H4 (cell line): ENCODE results near the gene CELSR2. TPM values are rescaled to one million over a fixed set of nuclear protein-coding genes. Genes with fewer than 3 reads are reported as not detected.

Experiments
- DNase-seq: peaks from one replicate; pipeline ENCODE4 v3.0.0-alpha.2; 2015; ENCODE audit warnings: low spot score
- total RNA-seq: library from RNA; depleted of rRNA; stranded (reverse); fragments of >200 nt; shearing (Covaris generic); gene quantifications from 2 replicates; pipeline ENCODE4 v1.2.3, GENCODE V29; 2014

CELSR2 gene
- total RNA-seq, 1 experiment from 2014 or later, result 1.7 TPM

- DNase-seq, result no peak
Observed at GRCh38 chr1:109251277-109252166, 2.2 kb downstream of the CELSR2 start.

GRCh38 chr1:109252167-109252892, 3.0 kb downstream of the CELSR2 start:
- no peak for DNase-seq

DNA sequence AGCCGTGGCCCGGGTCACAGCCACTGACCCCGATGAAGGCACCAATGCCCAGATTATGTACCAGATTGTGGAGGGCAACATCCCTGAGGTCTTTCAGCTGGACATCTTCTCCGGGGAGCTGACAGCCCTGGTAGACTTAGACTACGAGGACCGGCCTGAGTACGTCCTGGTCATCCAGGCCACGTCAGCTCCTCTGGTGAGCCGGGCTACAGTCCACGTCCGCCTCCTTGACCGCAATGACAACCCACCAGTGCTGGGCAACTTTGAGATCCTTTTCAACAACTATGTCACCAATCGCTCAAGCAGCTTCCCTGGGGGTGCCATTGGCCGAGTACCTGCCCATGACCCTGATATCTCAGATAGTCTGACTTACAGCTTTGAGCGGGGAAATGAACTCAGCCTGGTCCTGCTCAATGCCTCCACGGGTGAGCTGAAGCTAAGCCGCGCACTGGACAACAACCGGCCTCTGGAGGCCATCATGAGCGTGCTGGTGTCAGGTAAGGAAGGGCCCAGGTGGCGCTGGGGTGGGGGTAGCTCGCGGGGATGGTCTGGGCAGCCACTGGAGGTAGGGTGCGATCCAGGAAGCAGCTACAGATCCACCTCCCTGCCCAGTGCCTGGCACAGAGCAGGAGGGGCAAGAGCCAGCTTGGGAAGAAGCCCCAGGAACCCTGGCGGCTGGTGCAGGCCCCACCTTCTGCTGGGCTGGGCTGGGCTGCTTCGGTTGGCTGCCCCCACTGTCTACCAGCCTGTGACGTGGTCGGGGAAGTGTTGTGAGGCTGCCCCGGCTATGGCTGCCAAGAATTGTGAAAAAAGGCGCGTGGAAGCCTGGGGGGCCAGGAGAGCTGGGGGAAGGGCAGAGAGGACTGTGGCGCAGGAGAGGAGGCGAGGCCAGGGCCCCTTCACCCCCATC, 3.8 kb downstream of the CELSR2 start:
- no peak for DNase-seq

DNA sequence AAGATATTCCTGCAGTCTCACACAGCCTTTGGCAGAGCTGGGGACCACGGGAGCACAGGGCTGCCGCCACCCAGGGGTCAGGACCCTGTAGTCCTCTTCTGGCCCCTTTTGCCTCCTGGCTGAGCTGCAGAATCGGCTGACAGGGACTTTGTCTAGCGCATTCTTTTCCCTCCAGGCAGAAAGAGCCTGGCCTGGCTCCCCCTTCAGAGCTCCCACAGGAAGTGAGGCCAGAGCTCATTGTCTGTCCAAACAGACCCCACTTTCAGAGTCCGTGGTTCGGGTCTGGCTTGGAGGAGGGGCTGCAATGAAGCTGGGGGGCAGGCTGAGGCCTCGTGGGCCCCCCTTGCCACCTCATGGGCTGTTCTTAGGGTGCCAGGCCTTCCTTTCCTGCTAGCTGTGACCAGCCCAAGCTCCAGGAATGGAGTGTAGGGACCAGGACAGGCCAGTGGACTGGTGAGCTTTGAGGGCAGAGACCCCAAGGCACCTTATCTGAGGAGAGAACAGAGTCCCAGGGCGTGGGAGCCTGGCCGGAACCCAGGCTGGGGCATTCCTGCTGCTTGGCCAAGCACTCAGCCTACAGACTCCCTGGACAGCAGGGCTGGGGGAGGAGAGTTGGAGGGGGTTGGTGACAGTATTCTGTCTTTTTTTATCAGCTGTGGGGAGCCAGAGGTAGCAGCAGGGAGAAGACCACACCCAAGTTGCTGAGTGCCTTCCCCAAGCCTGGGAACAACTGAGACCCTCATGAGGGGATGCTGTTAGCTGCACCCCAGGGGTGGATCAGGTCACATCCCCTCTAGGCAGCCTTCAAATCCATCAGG, 4.7 kb downstream of the CELSR2 start:
- no peak for DNase-seq

GRCh38 chr1:109254621-109255096, 5.3 kb downstream of the CELSR2 start:
- DNase-seq, result no peak

- no peak for DNase-seq
Observed at GRCh38 chr1:109255097-109255651, 5.8 kb downstream of the CELSR2 start.

GRCh38 chr1:109255678-109256077, 6.3 kb downstream of the CELSR2 start:
- DNase-seq, result no peak

DNA sequence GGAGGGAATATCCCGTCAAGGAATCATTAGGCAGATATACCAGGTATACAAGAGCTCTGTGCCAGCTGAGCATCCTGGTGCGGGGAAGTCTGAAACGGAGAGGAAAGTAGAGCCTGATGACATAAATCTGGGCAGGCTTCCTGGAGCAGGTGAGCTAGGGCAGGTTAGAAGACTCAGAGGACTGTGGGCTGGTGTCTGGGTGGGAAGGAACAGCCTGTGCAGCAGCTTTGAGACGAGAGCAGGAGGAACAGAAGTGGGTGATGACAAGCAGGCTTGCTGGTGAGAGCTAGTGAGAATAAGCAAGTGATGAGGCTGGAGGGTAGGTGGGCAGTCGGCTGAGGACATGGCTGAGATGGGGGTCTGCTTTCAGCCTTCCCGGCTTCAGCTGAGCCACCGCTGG, 6.7 kb downstream of the CELSR2 start:
- no peak for DNase-seq

GRCh38 chr1:109256971-109257681, 7.8 kb downstream of the CELSR2 start:
- no peak for DNase-seq

DNA sequence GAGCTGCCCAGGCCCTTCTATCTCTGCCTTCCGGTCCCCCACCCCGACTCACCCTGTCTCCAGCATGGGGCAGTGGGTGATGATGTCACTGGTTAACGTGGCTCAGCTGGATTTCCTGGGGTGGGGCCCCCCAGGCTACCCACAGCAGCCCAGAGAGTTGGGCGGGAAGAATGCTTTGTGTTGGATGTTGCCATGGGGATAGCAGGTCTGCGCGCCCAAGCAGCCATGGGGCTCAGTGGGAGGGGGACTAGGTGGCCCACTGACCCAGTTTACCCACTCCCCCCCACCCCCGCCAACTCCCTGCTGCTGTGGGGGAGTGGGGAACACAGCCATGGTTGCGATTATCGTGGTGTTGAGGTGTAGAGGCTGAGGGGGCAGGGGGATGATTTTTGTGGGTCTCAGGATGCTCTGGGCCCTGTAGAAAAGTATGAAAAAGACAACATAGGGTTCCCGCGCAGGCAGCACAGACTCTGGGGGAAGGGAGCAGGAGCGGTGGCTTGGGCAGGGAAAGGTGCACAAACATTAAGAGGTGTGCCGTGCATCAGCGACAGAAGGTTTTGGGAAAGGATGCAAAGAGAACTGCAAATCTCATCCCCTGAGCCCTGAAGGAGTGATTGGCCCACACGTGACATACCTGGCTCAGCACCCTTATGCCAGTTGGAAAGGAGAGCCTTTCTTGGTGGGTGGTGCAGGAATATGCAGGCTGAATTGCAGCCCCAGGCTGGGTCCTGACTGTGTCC, 8.5 kb downstream of the CELSR2 start:
- DNase-seq, result no peak

DNA sequence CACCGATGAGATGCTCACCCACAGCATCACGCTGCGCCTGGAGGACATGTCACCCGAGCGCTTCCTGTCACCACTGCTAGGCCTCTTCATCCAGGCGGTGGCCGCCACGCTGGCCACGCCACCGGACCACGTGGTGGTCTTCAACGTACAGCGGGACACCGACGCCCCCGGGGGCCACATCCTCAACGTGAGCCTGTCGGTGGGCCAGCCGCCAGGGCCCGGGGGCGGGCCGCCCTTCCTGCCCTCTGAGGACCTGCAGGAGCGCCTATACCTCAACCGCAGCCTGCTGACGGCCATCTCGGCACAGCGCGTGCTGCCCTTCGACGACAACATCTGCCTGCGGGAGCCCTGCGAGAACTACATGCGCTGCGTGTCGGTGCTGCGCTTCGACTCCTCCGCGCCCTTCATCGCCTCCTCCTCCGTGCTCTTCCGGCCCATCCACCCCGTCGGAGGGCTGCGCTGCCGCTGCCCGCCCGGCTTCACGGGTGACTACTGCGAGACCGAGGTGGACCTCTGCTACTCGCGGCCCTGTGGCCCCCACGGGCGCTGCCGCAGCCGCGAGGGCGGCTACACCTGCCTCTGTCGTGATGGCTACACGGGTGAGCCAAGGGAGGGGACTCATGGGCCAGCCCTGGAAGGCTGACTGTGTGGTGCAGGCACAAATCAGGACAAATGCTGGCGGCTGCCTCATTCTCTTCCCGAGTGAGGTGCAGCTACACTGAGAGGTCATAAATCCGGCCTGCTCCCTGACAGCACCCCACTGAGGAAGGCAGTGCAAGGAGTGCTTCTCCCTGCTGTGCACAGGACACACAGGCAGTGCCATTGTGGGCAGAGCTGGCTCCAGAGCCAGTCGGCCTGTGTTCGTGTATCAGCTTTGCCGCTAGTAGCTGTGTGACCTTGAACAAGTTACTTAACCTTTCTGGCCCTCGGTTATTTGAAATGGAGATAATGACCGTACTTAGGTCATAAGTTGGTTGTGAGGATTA, 9.4 kb downstream of the CELSR2 start:
- DNase-seq, result no peak

GRCh38 chr1:109259674-109260557, 10.6 kb downstream of the CELSR2 start:
- no peak for DNase-seq

DNA sequence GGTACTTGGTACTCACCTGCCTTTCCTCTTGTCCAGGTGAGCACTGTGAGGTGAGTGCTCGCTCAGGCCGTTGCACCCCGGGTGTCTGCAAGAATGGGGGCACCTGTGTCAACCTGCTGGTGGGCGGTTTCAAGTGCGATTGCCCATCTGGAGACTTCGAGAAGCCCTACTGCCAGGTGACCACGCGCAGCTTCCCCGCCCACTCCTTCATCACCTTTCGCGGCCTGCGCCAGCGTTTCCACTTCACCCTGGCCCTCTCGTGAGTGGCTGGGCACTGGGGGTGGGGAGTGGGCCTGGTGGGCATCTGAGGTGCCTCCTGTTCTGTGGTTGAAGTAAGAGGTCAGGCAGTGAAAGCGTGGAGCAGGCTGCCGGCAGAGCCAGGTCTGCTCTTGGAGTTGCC, 11.7 kb downstream of the CELSR2 start:
- no peak for DNase-seq

- DNase-seq, result no peak
Observed at GRCh38 chr1:109261578-109261977, 12.2 kb downstream of the CELSR2 start.

- DNase-seq, result no peak
Observed at GRCh38 chr1:109262231-109263055, 13.1 kb downstream of the CELSR2 start.

- DNase-seq, result no peak
Observed at GRCh38 chr1:109263234-109263596, 13.9 kb downstream of the CELSR2 start.
